GM19395 (cell line): ENCODE measurements around the gene MARK3.

ENCODE experiments used
- ATAC-seq: cut with Tn5 transposase; IDR thresholded peaks from one replicate; pipeline ENCODE4 v1.9.1; 2021; ENCODE audit warnings: mild to moderate bottlenecking, moderate library complexity; ENCODE audit not compliant: unreplicated experiment

Gene MARK3

DNA sequence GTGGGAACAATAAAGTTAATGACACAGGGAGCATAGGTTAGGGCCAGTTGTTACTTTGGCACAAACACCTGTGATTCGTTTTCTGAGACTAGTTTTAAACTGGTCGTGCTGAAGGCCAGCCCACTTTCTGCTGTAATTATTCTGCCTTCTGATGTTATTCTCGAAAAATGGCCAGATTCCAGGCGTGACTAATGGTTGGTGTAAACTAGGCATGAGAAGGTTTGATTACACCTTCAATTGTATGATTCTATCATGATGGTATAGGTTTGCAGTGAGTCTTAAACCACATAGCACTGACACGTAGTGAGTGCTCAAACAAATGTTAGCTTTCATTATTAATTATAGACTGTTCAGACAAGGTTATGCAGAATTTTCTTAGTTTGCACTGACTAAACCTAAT, 98.4 kb downstream of the MARK3 start:
- no peak for ATAC-seq

GRCh38 chr14:103485504-103485903, 100.3 kb downstream of the MARK3 start:
- no peak for ATAC-seq

DNA sequence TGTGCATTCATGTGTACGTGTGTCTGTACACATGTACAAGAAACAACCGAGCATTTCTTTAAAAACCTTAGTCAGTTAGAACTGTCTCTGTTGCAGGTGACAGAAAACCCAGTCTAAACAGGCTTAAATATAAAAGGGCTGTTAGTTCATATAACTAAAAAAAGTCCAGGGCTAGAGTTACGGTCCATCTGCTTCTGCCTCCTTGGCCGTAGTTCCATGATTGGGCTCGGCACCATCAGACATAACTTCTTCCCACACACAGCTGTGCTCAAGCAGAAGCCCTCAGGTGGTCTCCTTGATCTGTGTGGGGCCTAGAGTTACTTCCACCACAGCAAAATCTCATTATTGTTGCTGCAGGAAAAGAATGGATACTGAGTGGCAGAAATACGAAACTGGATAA, 102.9 kb downstream of the MARK3 start:
- no peak for ATAC-seq

DNA sequence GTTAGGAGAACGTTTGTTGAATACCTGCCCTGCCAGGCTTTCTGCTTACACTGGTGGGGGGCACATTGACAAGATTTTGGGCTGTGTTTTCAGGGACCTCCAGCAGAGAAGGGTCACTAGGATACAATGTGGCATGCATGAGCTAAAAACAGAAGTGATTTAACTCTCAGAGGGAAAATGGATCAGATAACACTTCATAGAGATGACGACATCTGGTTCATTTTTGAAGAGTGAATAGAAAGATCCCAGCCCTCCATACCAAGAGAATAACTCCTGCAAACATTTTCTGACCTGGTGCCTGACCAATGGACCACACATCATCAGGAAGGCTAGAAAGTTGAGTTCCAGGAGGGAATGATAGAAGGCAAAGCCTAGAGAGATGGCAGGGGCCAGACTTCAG, 103.7 kb downstream of the MARK3 start:
- ATAC-seq: no peak

DNA sequence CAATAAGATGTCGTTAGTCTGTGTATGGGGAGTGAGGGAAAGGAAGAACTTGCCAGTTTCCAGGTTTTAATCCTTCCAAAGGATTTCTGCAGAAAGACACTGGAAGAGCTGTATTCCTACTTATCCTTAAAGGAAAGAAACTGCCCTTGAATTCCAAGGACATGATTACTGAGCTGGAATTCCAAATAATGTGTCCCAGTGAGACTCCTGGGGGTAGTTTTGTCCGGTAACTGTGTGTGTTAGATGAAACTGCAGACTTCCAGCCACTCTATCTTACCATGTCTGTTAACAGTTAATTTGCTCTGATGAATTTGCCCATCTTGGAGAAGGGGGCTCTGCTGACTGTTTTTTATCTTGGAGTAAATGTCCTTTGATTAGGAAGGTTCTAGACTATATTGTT, 104.4 kb downstream of the MARK3 start:
- no peak for ATAC-seq

DNA sequence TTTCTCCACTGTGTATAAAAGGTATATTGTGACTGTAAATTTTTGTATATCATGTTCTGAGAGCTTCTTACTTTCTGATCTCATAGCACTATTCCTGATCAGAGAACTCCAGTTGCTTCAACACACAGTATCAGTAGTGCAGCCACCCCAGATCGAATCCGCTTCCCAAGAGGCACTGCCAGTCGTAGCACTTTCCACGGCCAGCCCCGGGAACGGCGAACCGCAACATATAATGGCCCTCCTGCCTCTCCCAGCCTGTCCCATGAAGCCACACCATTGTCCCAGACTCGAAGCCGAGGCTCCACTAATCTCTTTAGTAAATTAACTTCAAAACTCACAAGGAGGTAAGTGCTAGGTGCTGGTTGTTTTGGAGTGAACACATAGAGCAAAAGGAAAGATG, 106.5 kb downstream of the MARK3 start:
- ATAC-seq: no peak

DNA sequence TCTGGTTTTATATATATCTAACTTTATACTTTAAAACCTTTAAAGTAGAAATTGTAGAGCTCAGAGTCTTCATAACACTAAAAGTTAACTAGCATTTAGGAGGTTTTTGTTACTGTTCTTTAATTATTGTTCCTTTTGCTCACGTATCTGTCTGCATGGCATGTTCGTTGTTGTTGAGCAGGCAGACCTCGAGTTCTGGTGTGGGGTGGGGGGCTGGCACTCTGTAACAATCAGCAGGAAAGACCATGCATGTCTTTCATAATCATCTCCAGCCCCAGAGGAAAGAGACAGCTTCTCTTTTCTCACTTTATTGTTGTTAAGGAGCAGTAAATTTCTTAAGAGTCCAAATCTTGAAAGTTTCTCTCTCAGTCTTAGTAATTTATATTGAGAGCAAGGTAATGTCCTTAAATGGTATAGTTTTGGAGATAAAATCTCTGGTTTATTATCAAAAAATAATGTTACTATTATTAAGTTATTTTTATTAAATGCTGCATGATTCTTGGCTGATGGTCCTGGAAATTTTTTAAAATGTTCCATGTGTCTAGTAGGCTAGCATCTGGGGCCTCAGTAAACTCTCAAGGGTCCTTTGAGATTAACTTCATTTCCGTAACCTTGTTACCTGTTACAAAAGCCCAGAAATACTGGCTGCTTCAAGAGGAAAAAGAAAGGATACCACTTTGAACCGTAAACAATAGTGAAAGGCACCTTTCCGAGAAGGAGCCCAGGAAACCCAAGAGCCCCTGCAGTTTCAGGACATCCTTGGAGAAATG, 107.1 kb downstream of the MARK3 start:
- no peak for ATAC-seq

DNA sequence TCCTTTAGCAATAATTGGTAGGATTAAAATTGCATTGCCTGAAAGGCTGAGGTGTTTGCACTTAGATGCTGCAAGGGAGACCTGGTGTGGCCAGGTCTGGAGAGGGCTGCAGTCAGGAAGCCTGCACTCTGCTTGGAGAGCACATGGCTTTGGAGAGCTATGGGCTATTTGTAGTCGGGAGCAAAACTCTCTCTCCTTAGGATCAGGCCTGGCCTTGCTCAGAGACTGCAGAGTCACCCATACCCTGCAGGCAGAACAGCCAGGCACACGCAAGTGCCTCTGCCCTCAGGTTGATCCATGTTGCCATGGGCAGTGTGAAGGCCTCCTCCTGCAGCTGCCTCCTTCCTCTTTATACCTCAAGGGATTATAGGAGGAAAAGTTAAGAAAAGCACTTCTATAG, 110.6 kb downstream of the MARK3 start:
- no peak for ATAC-seq

DNA sequence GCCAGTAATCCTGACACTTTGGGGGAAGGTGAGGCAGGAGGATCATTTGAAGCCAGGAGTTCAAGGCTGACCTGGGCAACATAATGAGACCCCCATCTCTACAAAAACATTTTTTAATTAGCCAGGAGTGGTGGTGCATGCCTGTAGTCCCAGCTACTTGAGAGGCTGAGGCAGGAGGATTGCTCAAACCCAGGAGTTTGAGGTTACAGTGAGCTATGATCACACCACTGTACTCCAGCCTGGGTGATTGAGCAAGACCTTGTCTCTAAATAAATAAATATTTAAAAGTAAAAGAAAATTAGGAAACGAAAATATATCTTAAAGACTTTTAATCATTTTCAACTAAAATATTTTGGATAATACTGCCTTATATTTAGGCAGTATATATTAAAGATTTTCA, 111.6 kb downstream of the MARK3 start:
- ATAC-seq: no peak

- ATAC-seq: no peak
These were observed 114.5 kb downstream of the MARK3 start for GRCh38 chr14:103499709-103500108.

GRCh38 chr14:103500148-103500990, 115.2 kb downstream of the MARK3 start:
- no peak for ATAC-seq

DNA sequence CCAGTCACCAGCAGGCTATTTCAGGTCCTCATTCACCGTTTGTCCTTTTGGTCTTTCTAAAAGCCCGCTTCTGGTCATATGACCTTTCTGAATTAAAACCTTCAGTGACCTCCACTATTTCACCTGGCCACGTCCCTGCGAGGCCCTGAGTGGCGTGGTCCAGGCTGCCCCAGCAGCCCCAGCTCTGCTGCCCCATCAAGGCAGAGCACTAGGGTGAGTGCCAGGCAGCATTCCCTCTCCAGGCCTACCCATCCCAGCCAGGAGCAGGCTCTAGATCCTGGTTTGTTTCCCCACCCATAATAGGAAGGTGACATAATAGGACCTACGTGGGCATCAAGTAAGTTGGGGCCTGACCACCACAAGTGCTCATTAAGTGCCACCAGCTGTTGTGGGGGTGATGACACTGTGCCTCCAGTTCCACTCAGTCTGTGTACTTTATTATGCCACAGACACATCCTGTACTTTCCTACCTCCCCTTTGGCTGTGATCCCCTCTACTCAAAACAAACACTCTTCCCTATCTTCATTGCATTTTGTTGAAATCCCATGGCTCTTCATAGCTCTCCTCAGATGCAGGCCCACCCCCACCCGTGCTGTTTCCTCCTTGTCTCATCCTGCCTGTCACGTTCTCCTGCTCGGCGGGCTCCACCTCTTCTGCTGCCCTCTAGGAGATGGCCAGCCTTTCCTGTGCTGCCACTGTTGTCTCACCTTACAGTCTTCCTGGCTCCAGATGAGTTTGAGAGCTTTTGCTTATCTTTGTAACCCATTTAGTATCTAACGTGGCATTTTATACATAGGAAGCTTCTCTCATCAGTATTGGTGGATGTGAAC, 116.0 kb downstream of the MARK3 start:
- no peak for ATAC-seq

DNA sequence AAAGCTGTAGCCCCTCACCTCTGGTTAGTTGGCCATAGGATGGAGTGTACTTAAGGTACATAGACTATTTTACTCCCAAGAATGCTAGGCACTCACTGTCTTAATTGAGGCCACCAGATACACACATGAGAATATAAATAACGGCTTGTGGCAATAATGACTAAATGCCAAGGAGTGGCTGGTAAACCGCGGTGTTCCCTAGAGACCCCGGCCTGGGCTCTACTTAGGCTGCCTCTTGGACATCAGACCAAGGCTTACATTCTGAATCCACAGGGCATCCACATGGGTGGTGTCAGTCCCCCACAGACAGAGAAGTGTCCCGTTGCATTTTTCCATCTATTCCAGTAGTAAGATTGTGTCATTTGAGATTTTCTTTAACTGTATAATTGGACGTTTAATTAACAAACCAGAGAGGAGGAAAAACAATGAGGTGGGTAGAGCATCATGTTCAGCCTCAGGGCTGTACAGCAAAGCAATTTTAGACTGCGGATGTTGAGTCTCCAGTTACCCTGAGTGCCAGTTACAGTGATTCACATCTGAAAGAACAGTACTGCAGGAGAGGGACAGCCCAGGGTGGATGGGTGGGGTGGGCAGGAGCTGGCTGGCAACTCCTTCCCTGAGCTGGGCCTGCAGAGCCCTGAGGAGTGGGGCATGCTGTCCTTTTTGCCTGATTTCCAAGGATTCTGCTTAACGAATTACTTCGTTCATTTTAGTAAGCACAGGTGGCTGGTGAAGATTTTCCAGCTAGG, 116.9 kb downstream of the MARK3 start:
- ATAC-seq: no peak

DNA sequence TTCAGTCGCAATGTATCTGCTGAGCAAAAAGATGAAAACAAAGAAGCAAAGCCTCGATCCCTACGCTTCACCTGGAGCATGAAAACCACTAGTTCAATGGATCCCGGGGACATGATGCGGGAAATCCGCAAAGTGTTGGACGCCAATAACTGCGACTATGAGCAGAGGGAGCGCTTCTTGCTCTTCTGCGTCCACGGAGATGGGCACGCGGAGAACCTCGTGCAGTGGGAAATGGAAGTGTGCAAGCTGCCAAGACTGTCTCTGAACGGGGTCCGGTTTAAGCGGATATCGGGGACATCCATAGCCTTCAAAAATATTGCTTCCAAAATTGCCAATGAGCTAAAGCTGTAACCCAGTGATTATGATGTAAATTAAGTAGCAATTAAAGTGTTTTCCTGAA, 117.7 kb downstream of the MARK3 start:
- no peak for ATAC-seq

- no peak for ATAC-seq
These were observed 118.1 kb downstream of the MARK3 start for GRCh38 chr14:103503296-103503695.

DNA sequence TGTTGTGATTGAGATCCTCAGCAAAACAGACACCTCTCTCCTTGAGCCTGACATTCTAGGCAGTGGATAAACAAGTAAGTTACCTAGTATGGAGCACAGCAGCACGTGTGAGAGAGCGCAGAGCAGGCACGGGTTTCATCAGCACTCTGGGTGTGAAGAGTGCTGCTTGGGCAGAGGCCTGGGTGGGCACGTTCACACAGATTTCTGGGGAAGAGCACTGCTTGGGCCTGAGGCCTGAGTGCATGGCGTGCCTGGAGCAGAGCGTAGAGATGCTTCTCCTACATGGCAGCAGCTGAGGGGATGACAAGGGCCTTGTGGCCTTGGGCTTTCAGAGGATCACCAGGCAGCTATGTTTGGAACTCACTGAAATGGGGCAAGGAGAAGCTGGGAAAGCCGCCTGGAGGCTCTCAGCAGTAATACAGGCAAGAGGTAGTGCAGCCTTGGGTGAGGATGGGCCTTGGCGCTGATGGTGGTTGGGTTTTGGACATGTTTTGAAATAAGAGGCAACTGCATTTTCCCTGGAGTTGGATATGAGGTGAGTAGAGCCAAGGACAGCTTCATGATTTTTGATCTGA, 119.9 kb downstream of the MARK3 start:
- no peak for ATAC-seq

- no peak for ATAC-seq
These were observed 122.5 kb downstream of the MARK3 start for GRCh38 chr14:103507751-103508150.

DNA sequence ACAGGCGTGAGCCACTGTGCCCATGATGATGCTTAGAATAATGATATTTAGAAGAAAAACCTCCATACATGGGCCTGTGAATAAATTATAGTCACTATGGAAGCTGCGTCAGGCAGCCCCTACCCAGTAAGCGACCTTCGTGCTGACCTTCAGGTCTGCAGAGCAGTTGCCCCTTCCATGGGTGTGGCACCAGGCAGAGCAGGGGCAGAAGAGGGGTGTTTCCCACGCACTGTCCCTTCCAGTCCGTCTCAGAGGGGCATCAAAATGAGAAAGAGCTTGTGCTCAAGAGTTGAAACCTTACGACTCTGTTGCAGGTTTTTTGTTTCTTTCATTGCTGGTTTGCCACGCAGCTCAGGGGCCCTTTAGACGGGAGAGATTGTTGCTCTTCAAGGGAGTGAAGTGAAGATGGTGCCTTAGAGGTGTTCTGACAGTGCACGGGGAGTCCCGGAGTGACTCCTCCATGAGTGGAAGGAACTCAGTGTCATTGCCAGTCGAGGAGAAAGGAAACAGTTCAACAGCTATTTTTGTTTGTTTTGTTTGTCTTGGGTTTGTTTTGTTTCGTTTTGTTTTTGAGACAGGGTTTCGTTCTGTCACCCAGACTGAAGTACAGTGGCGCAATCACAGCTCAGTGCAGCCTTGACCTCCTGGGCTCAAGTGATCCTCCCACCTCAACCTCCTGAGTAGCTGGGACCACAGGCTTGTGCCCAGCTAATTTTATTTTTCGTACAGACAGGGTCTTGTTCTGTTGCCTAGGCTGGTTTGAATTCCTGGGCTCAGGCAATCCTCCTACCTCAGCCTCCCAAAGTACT, 123.5 kb downstream of the MARK3 start:
- no peak for ATAC-seq

DNA sequence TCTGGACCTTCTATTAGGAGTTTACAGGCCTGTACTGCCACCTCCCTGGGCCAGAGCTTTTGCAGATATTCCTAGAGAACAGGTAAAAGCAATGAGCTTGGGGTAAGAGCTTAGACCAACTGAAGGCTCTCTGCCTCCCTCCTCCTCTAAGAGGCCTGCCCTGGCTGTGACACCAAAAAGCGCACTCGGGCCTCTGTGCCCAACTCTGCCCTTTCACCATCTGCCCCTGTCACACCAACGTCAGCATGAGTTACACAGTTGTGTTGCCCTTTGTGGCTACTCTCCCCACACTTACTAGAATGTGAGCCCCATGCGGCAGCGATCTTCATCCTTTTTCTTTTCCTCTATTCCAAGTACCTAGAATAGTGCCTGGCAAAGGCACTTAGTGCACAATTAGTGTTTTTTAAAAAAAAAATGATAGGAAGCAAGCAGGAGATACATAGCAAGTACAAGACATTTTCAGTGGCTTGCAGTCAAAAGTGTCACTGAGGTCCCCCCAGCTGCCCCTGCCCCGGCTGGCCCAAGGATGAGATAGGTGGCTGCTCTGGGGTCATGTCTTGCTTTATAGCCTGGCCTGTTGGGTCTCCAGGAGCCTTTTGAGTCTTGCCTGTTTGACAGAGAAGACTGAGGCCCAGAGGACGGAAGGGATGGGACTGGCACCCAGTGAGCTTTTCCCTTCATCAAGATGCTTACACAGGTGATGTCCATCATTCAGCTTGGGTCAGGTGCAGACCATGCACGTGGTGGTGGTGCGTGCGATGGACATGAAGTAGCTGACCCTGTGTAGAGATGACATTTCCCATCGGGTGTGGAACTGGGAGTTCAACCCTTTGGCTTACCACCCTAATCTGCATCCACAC, 124.9 kb downstream of the MARK3 start:
- no peak for ATAC-seq
